PFSK-1 (cell line): ENCODE data around the gene NUDT6.

Experiments
- FOXP2 ChIP-seq: optimal IDR thresholded peaks from 2 replicates; pipeline ENCODE3; 2011; ENCODE audit warnings: borderline replicate concordance, control low read depth, inconsistent platforms; ENCODE audit not compliant: insufficient read depth; ENCODE audit errors: extremely low read length, extremely low read depth
- POLR2AphosphoS5 ChIP-seq: IDR thresholded peaks from 2 replicates; pipeline ENCODE4 v1.6.1; 2012; ENCODE audit warnings: low read depth, mild to moderate bottlenecking, control low read depth, low read length, moderate library complexity
- REST ChIP-seq, 2 experiments: IDR thresholded peaks; 2 replicates each; pipeline versions ENCODE4 v1.6.1 to v1.8.0; 2011 to 2012; ENCODE audit warnings: low read depth in 2 of 2, low read length in 2 of 2, control low read depth in 1 of 2, inconsistent platforms in 1 of 2, mild to moderate bottlenecking in 1 of 2, moderate library complexity in 1 of 2; ENCODE audit not compliant: insufficient read depth in 1 of 2
- SIN3A ChIP-seq: IDR thresholded peaks from 2 replicates; pipeline ENCODE4 v1.6.1; 2012; ENCODE audit warnings: mild to moderate bottlenecking, low read length, moderate library complexity, borderline replicate concordance; ENCODE audit not compliant: insufficient read depth
- TAF1 ChIP-seq: IDR thresholded peaks from 2 replicates; pipeline ENCODE4 v1.6.1; 2012; ENCODE audit warnings: low read length, control low read depth, borderline replicate concordance; ENCODE audit not compliant: insufficient read depth

NUDT6 gene

DNA sequence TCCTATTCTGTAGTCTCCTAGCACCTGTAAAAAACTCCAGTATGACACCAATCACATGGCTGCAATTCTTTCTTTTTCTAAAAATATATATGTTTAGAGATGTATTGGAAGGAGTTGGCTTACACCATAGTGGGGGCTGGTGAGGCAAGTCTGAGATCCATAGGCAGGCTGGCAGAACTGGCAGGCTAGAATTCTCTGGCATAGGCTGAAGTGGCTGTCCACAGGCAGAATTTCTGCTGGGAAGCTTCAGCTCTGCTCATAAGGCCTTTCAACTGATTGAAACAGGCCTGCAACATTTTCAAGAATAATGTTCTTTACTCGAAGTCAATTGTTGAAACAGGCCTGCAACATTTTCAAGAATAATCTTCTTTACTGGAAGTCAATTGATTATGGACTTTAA lies 58.8 kb downstream of the NUDT6 start:
- TF ChIP-seq FOXP2 (no peak), REST (IDR thresholded peaks at IDR 0.05; ENCODE audit: insufficient read depth in 1 of 2, low read depth in 2 of 2, low read length in 2 of 2) (no peak), TAF1 (no peak), SIN3A (no peak), POLR2AphosphoS5 (no peak)

- TF ChIP-seq FOXP2 (no peak), SIN3A (no peak), TAF1 (no peak), REST (IDR thresholded peaks at IDR 0.05; ENCODE audit: insufficient read depth in 1 of 2, low read depth in 2 of 2, low read length in 2 of 2) (no peak), POLR2AphosphoS5 (no peak)
These were observed 61.0 kb downstream of the NUDT6 start for GRCh38 chr4:122861172-122861943.

DNA sequence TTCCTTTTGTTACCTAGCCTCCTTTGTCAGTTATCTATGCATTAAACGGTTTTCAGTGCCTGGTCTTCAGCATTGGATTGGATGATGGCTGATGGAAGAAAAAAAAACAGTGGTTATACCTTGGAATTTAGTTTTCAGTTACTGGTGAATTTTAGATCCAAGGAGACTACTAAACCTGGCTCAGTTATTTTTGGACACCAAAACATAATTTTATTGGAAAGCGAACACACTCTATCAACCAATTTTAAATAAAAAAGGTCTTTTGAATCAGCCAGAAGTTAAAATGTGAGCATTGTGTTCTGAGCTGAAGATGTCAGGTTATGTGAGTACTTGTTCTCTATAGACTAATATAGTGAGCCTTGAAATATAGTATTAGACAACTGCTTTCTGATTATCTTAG lies 63.7 kb downstream of the NUDT6 start:
- no peak for TF ChIP-seq REST (IDR thresholded peaks at IDR 0.05; ENCODE audit: insufficient read depth in 1 of 2, low read depth in 2 of 2, low read length in 2 of 2)

GRCh38 chr4:122857160-122857559 lies 65.2 kb downstream of the NUDT6 start:
- TF ChIP-seq SIN3A, result no peak
- TF ChIP-seq REST (IDR thresholded peaks at IDR 0.05; ENCODE audit: insufficient read depth in 1 of 2, low read depth in 2 of 2, low read length in 2 of 2), result no peak
- no peak for TF ChIP-seq POLR2AphosphoS5
- TF ChIP-seq TAF1, result no peak
- no peak for TF ChIP-seq FOXP2

GRCh38 chr4:122855353-122855890 lies 67.0 kb downstream of the NUDT6 start:
- TF ChIP-seq POLR2AphosphoS5, result no peak
- no peak for TF ChIP-seq FOXP2
- TF ChIP-seq TAF1, result no peak
- TF ChIP-seq SIN3A, result no peak
- no peak for TF ChIP-seq REST (IDR thresholded peaks at IDR 0.05; ENCODE audit: insufficient read depth in 1 of 2, low read depth in 2 of 2, low read length in 2 of 2)
